ELR (cell line): ENCODE measurements around the gene TIMD4.
"Not testable (repeated sequence)": the region's sequence is repeated elsewhere in the genome, so short reads cannot be mapped to it uniquely, and the experiment has no call there.

ENCODE experiments used
- DNase-seq: peaks from one replicate; pipeline ENCODE4 v3.0.0-alpha.2; 2015; ENCODE audit warnings: low read depth

The TIMD4 gene

GRCh38 chr5:156963125-156963524, at the start of gene TIMD4:
TSS of gene TIMD4 (minus strand) at chr5:156963226. CDS start at chr5:156963198, 28 bp downstream.
- DNase-seq = no peak

- no peak for DNase-seq
Measured at GRCh38 chr5:157006262-157006661, 43.2 kb upstream of the TIMD4 start.

GRCh38 chr5:157004893-157005551, 42.0 kb upstream of the TIMD4 start:
- DNase-seq = no peak

- DNase-seq = no peak
Measured at GRCh38 chr5:156991714-156992113, 28.7 kb upstream of the TIMD4 start.

- DNase-seq = no peak
Measured at GRCh38 chr5:156984064-156984463, 21.0 kb upstream of the TIMD4 start.

GRCh38 chr5:156981481-156981880, 18.5 kb upstream of the TIMD4 start:
- no peak for DNase-seq

- DNase-seq = no peak
Measured at GRCh38 chr5:156974328-156974727, 11.3 kb upstream of the TIMD4 start.

GRCh38 chr5:156971848-156972525, 9.0 kb upstream of the TIMD4 start:
- no peak for DNase-seq

GRCh38 chr5:156971415-156971814, 8.4 kb upstream of the TIMD4 start:
- no peak for DNase-seq

- not testable (repeated sequence) for DNase-seq
Measured at GRCh38 chr5:156967386-156967785, 4.4 kb upstream of the TIMD4 start.

- DNase-seq = no peak
Measured at GRCh38 chr5:156956321-156956720, 6.7 kb downstream of the TIMD4 start.

- DNase-seq = no peak
Measured at GRCh38 chr5:156951359-156951758, 11.7 kb downstream of the TIMD4 start.

- no peak for DNase-seq
Measured at GRCh38 chr5:156950716-156951115, 12.3 kb downstream of the TIMD4 start.

- DNase-seq = no peak
Measured at GRCh38 chr5:156949424-156949823, 13.6 kb downstream of the TIMD4 start.

- DNase-seq = no peak
Measured at GRCh38 chr5:156947925-156948324, 15.1 kb downstream of the TIMD4 start.

- DNase-seq = no peak
Measured at GRCh38 chr5:156942064-156942463, 21.0 kb downstream of the TIMD4 start.

GRCh38 chr5:156940462-156940861, 22.6 kb downstream of the TIMD4 start:
- DNase-seq = not testable (repeated sequence)

GRCh38 chr5:156936972-156937371, 26.1 kb downstream of the TIMD4 start:
- no peak for DNase-seq

GRCh38 chr5:156934450-156935211, 28.4 kb downstream of the TIMD4 start:
- DNase-seq = no peak

GRCh38 chr5:156929366-156929948, 33.6 kb downstream of the TIMD4 start:
- DNase-seq = no peak

GRCh38 chr5:156927545-156927944, 35.5 kb downstream of the TIMD4 start:
- no peak for DNase-seq

GRCh38 chr5:156925767-156926166, 37.3 kb downstream of the TIMD4 start:
- DNase-seq = not testable (repeated sequence)
